Fibroblast of lung (primary cell): ENCODE measurements around the gene XK. TPM values are rescaled to one million over a fixed set of nuclear protein-coding genes. Genes with fewer than 3 reads are reported as not detected.

Experiments used
- DNase-seq, 2 donors: peaks; one replicate each; pipeline versions ENCODE4 v3.0.0 to v3.0.0-alpha.2; 2010; ENCODE audit warnings: low read depth in 2 of 2
- H2AFZ ChIP-seq: 2 replicates; pipeline ENCODE4 v1.5.1; 2012; ENCODE audit warnings: low read length, control low read depth, inconsistent platforms
- H3K27ac ChIP-seq: 2 replicates; pipeline ENCODE4 v1.5.1; 2011; ENCODE audit warnings: low read length, control low read depth; ENCODE audit not compliant: insufficient read depth
- H3K27me3 ChIP-seq: 2 replicates; pipeline ENCODE4 v1.5.1; 2011; ENCODE audit warnings: mild to moderate bottlenecking, low read length; ENCODE audit not compliant: control insufficient read depth, insufficient read depth
- H3K36me3 ChIP-seq: 2 replicates; pipeline ENCODE4 v1.5.1; 2011; ENCODE audit warnings: low read length; ENCODE audit not compliant: control insufficient read depth, insufficient read depth
- H3K4me1 ChIP-seq: 2 replicates; pipeline ENCODE4 v1.5.1; 2011; ENCODE audit warnings: low read length; ENCODE audit not compliant: control insufficient read depth, insufficient read depth; ENCODE audit errors: extremely low read depth
- H3K4me2 ChIP-seq: 2 replicates; pipeline ENCODE4 v1.5.1; 2011; ENCODE audit warnings: low read length, control low read depth; ENCODE audit not compliant: insufficient read depth; ENCODE audit errors: extremely low read depth
- H3K4me3 ChIP-seq, 4 experiments: fragments of 200-600 bp in 1 of 4; sonication (generic) in 1 of 4; replicated peaks in 1 of 4; 2 replicates each; pipeline ENCODE4 v1.5.1; 2011 to 2016; ENCODE audit warnings: low read length in 4 of 4, low read depth in 3 of 4, mild to moderate bottlenecking in 3 of 4, control low read depth in 2 of 4, inconsistent platforms in 1 of 4, mixed read lengths in 1 of 4; ENCODE audit not compliant: insufficient read depth in 1 of 4; ENCODE audit errors: control extremely low read depth in 1 of 4
- H3K79me2 ChIP-seq: 2 replicates; pipeline ENCODE4 v1.5.1; 2012; ENCODE audit warnings: mild to moderate bottlenecking, low read length, inconsistent platforms; ENCODE audit not compliant: control insufficient read depth, insufficient read depth
- H3K9ac ChIP-seq: 2 replicates; pipeline ENCODE4 v1.5.1; 2011; ENCODE audit warnings: mild to moderate bottlenecking, low read length, control low read depth; ENCODE audit not compliant: insufficient read depth
- H3K9me3 ChIP-seq: 2 replicates; pipeline ENCODE4 v1.5.1; 2012; ENCODE audit warnings: low read depth, low read length; ENCODE audit not compliant: control insufficient read depth, insufficient read depth
- H4K20me1 ChIP-seq: 2 replicates; pipeline ENCODE4 v1.5.1; 2011; ENCODE audit warnings: low read length; ENCODE audit not compliant: control insufficient read depth, insufficient read depth; ENCODE audit errors: extremely low read depth
- EZH2 ChIP-seq: IDR thresholded peaks from 2 replicates; pipeline ENCODE4 v1.5.1; 2012; ENCODE audit warnings: low read length, control low read depth, mild to moderate bottlenecking; ENCODE audit errors: missing control alignments
- polyA plus RNA-seq, 2 donors: library from polyadenylated mRNA; depleted of rRNA in 1 of 2; stranded (reverse) in 1 of 2; unstranded in 1 of 2; fragments of >200 nt; gene quantifications; 2 replicates each; pipeline ENCODE4 v1.2.1, GENCODE V29; 2011 to 2012; ENCODE audit warnings: missing spikeins in 1 of 2
- total RNA-seq: library from RNA; depleted of rRNA; stranded (reverse); fragments of >200 nt; gene quantifications from 2 replicates; pipeline ENCODE4 v1.2.1, GENCODE V29; 2014
- TF ChIP-seq, protein P1 (sequence below), 2 donors: IDR thresholded peaks in 1 of 2; conservative IDR thresholded peaks in 1 of 2; 1 replicate in 1 of 2; 2 replicates in 1 of 2; pipeline ENCODE4 v1.5.1; 2011 to 2012; ENCODE audit warnings: low read length in 2 of 2, control low read depth in 1 of 2, inconsistent platforms in 1 of 2, low read depth in 1 of 2, mild to moderate bottlenecking in 1 of 2

XK gene
- total and polyA plus RNA-seq, 2 donors (not counting 1 experiment from before 2014, with no cell fraction given), result 0.03 to 0.17 TPM

DNA sequence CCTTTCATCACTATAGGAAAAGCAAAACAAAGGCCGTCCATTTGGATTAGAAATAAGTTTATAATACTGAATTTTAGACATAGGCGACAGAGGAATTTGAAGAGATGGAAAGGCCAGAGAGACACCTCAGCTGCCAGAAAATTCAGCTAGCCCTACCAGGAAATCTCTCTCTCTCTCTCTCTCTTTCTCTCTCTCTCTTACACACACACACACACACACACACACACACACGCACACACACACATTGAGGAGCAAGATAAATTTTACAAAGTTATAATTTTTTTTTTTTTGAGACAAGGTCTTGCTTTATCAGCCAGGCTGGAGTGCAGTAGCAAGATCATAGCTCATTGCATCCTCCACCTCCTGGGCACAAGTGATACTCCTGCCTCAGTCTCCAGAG is 1.4 kb downstream of the XK start:
- no peak overlapping the region for H2AFZ ChIP-seq
- no peaks in the 10 kb centered on the region for H3K36me3 ChIP-seq
- no peak for DNase-seq
- no peak overlapping the region for H3K27ac ChIP-seq
- H4K20me1 ChIP-seq, result no peaks in the 10 kb centered on the region
- no peaks in the 10 kb centered on the region for H3K9me3 ChIP-seq
- H3K4me2 ChIP-seq, result no peak overlapping the region
- TF ChIP-seq, protein P1, sequence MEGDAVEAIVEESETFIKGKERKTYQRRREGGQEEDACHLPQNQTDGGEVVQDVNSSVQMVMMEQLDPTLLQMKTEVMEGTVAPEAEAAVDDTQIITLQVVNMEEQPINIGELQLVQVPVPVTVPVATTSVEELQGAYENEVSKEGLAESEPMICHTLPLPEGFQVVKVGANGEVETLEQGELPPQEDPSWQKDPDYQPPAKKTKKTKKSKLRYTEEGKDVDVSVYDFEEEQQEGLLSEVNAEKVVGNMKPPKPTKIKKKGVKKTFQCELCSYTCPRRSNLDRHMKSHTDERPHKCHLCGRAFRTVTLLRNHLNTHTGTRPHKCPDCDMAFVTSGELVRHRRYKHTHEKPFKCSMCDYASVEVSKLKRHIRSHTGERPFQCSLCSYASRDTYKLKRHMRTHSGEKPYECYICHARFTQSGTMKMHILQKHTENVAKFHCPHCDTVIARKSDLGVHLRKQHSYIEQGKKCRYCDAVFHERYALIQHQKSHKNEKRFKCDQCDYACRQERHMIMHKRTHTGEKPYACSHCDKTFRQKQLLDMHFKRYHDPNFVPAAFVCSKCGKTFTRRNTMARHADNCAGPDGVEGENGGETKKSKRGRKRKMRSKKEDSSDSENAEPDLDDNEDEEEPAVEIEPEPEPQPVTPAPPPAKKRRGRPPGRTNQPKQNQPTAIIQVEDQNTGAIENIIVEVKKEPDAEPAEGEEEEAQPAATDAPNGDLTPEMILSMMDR (conservative IDR thresholded peaks at IDR 0.05 in 1 of 2, IDR thresholded peaks at IDR 0.05 in 1 of 2; ENCODE audit: low read depth in 1 of 2, low read length in 2 of 2), result no peak
- TF ChIP-seq EZH2, result no peak
- no peaks in the 10 kb centered on the region for H3K4me1 ChIP-seq
- H3K4me3 ChIP-seq, result no peak overlapping the region
- no peaks in the 10 kb centered on the region for H3K27me3 ChIP-seq
- no peaks in the 10 kb centered on the region for H3K79me2 ChIP-seq
- H3K9ac ChIP-seq, result no peak overlapping the region

DNA sequence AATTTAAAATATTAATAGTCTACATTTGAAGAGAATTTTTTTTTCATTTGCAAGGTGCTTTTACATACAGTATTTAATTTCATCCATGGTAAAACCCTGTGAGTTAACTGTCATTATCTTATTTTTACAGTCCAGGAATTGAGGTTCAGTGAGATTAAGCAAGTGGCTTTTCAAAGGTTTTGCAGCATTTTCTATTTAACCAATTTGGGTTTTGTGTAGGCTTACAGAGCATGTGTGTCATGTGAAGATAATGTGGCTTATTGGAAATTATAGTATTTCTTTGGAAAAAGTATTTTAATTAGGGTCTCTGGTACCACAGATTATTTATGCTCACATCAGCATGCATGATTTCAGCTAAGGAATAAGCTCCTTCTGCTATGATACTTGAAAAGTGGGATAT is 4.5 kb downstream of the XK start:
- Histone ChIP-seq H3K9ac (no peak overlapping the region), H3K4me3 (no peak overlapping the region), H2AFZ (no peak overlapping the region), H3K27ac (no peak overlapping the region), H3K27me3 (no peaks in the 10 kb centered on the region), H3K4me2 (no peak overlapping the region), H3K79me2 (no peaks in the 10 kb centered on the region), H3K36me3 (no peaks in the 10 kb centered on the region), H3K9me3 (no peaks in the 10 kb centered on the region), H4K20me1 (no peaks in the 10 kb centered on the region), H3K4me1 (no peaks in the 10 kb centered on the region)
- DNase-seq, result no peak
- no peak for TF ChIP-seq EZH2
- TF ChIP-seq, protein P1 (conservative IDR thresholded peaks at IDR 0.05 in 1 of 2, IDR thresholded peaks at IDR 0.05 in 1 of 2; ENCODE audit: low read depth in 1 of 2, low read length in 2 of 2), result no peak

DNA sequence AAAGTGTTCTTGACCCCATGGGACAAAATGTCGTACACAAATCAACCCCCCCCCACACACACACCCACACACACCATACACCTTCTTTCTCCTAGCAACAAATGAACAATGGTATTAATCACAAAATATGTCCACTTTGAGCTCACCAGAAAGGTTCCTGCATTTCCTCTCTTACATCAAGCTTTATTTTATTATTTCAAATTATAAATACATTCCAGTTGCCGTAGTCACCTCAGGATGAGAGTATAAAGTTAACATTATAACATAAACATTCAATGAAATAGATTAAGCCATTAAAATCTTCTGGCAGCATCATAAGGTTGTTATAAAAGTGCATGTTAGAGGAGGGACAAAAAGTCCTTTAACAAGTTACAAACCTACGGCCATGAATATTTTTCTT is 7.3 kb downstream of the XK start:
- Histone ChIP-seq H3K36me3 (no peaks in the 10 kb centered on the region), H3K27ac (no peak overlapping the region), H3K4me2 (no peak overlapping the region), H4K20me1 (no peaks in the 10 kb centered on the region), H3K9me3 (no peaks in the 10 kb centered on the region), H3K4me1 (no peaks in the 10 kb centered on the region), H3K4me3 (no peak overlapping the region), H3K79me2 (no peaks in the 10 kb centered on the region), H3K9ac (no peak overlapping the region), H3K27me3 (no peaks in the 10 kb centered on the region), H2AFZ (no peak overlapping the region)
- no peak for TF ChIP-seq EZH2
- DNase-seq, result peak; percentile 14 to 29
